K562 (cell line): ENCODE measurements around the gene HNRNPA3. TPM values are rescaled to one million over a fixed set of nuclear protein-coding genes. Genes with fewer than 3 reads are reported as not detected.

Experiments
- EHMT2 ChIP-seq: fragments of 450-650 bp; IDR thresholded peaks from 2 replicates; pipeline ENCODE4 v1.6.1; 2018; ENCODE audit warnings: antibody characterized with exemption
- ILF3 ChIP-seq: fragments of 450-650 bp; IDR thresholded peaks from 2 replicates; pipeline ENCODE4 v1.6.1; 2018; ENCODE audit warnings: antibody characterized with exemption, mild to moderate bottlenecking, moderate library complexity, borderline replicate concordance
- IRF2 ChIP-seq: sonication (generic); formaldehyde crosslinking; IDR thresholded peaks from 2 replicates; pipeline ENCODE4 v1.8.1; 2022; ENCODE audit warnings: mild to moderate bottlenecking, missing genetic modification reagents
- JUND ChIP-seq, 2 experiments: IDR thresholded peaks; 2 replicates in 1 of 2; 3 replicates in 1 of 2; pipeline ENCODE4 v1.6.1; 2011; ENCODE audit warnings: borderline replicate concordance in 2 of 2, low read depth in 2 of 2, low read length in 2 of 2, improper control_type of control experiment in 1 of 2, missing biosample characterization in 1 of 2, missing genetic modification characterization in 1 of 2, missing genetic modification reagents in 1 of 2
- NCOA1 ChIP-seq: fragments of 450-650 bp; IDR thresholded peaks from 2 replicates; pipeline ENCODE4 v1.6.1; 2016; ENCODE audit warnings: low read depth
- NFE2L1 ChIP-seq: fragments of 450-650 bp; IDR thresholded peaks from 2 replicates; pipeline ENCODE4 v1.6.1; 2016; ENCODE audit warnings: missing genetic modification characterization, low read depth, mild to moderate bottlenecking, missing compliant biosample characterization, moderate library complexity, borderline replicate concordance
- NFYB ChIP-seq: IDR thresholded peaks from 2 replicates; pipeline ENCODE4 v1.6.1; 2011; ENCODE audit warnings: mild to moderate bottlenecking, moderate library complexity; ENCODE audit not compliant: insufficient read length; ENCODE audit errors: extremely low read depth
- NR2F6 ChIP-seq: fragments of 450-650 bp; formaldehyde crosslinking; IDR thresholded peaks from 2 replicates; pipeline ENCODE4 v1.4.0; 2020; ENCODE audit warnings: mild to moderate bottlenecking
- PCBP2 ChIP-seq: fragments of 200-400 bp; formaldehyde crosslinking; IDR thresholded peaks from 2 replicates; pipeline ENCODE4 v1.6.1; 2018; ENCODE audit warnings: low read length, low read depth, mild to moderate bottlenecking, moderate library complexity; ENCODE audit not compliant: poor library complexity, severe bottlenecking
- PHF8 ChIP-seq: fragments of 200-600 bp; sonication (generic); IDR thresholded peaks from 2 replicates; pipeline ENCODE4 v1.6.1; 2012; ENCODE audit warnings: mixed run types, mild to moderate bottlenecking, inconsistent platforms, low read length, moderate library complexity, borderline replicate concordance
- PTTG1 ChIP-seq: fragments of 450-650 bp; IDR thresholded peaks from 2 replicates; pipeline ENCODE4 v1.6.1; 2016; ENCODE audit warnings: low read depth, mild to moderate bottlenecking, missing genetic modification characterization, missing compliant biosample characterization
- SIX5 ChIP-seq, 2 experiments: IDR thresholded peaks; 2 replicates each; pipeline ENCODE4 v1.6.1; 2011; ENCODE audit warnings: low read length in 2 of 2, borderline replicate concordance in 1 of 2, low read depth in 1 of 2, mild to moderate bottlenecking in 1 of 2, moderate library complexity in 1 of 2; ENCODE audit not compliant: insufficient read depth in 1 of 2
- USF1 ChIP-seq: sonication (generic); formaldehyde crosslinking; IDR thresholded peaks from 2 replicates; pipeline ENCODE4 v1.9.0; 2022; ENCODE audit warnings: mild to moderate bottlenecking, missing genetic modification reagents
- ZNF511 ChIP-seq: sonication (generic); formaldehyde crosslinking; IDR thresholded peaks from 2 replicates; pipeline ENCODE4 v1.8.0; 2022; ENCODE audit warnings: mild to moderate bottlenecking, missing genetic modification reagents
- ZNF764 ChIP-seq: fragments of 250-450 bp; sonication (Bioruptor Pico); IDR thresholded peaks from 2 replicates; pipeline ENCODE4 v1.4.0; 2020; ENCODE audit warnings: low read depth, mild to moderate bottlenecking, moderate library complexity
- ZNF830 ChIP-seq: fragments of 250-450 bp; sonication (Bioruptor Pico); IDR thresholded peaks from 2 replicates; pipeline ENCODE4 v1.5.0; 2021; ENCODE audit warnings: mild to moderate bottlenecking
- polyA plus RNA-seq, 8 experiments: library from polyadenylated mRNA; depleted of rRNA in 4 of 8; stranded (reverse) in 5 of 8; unstranded in 3 of 8; fragments of >200 nt; fragmentation: Nextera tagmentation in 2 of 8; fragmentation: Illumina TruSeq in 1 of 8; extraction: Ambion mirVana in 2 of 8; extraction: Trizol in 1 of 8; gene quantifications; 2 replicates each; pipeline versions ENCODE4 v1.2.1 to v1.2.3, GENCODE V29; 2011 to 2014; ENCODE audit warnings: inconsistent platforms in 1 of 8, missing spikeins in 1 of 8
- total RNA-seq, 7 experiments: library from RNA; depleted of rRNA in 6 of 7; stranded (reverse); fragments of >200 nt in 6 of 7; fragmentation: Illumina TruSeq in 2 of 7; extraction: Trizol in 2 of 7; gene quantifications; 2 replicates each; pipeline versions ENCODE4 v1.2.1 to v1.2.3, GENCODE V29; 2011 to 2021; ENCODE audit warnings: low replicate concordance in 1 of 7
- TF ChIP-seq, protein P1 (sequence below): sonication (generic); formaldehyde crosslinking; IDR thresholded peaks from 2 replicates; pipeline ENCODE4 v1.8.0; 2022; ENCODE audit warnings: mild to moderate bottlenecking, low read depth, missing genetic modification reagents
- TF ChIP-seq, protein P2 (sequence below): fragments of 250-450 bp; sonication (Bioruptor Pico); IDR thresholded peaks from 2 replicates; pipeline ENCODE4 v1.5.0; 2020; ENCODE audit warnings: mild to moderate bottlenecking
- TF ChIP-seq, protein P3 (sequence below): fragments of 450-650 bp; formaldehyde crosslinking; IDR thresholded peaks from 2 replicates; pipeline ENCODE4 v1.4.0; 2022; ENCODE audit warnings: mild to moderate bottlenecking, moderate library complexity
- TF ChIP-seq, protein P4 (sequence below): sonication (generic); formaldehyde crosslinking; IDR thresholded peaks from 2 replicates; pipeline ENCODE4 v1.8.0; 2022; ENCODE audit warnings: missing genetic modification reagents, mild to moderate bottlenecking, moderate library complexity, borderline replicate concordance

The HNRNPA3 gene
- total and polyA plus RNA-seq, 9 of the 15 experiments (the other 6 are each of a cell fraction or from before 2014, with no cell fraction given) = 72.8 to 428 (median 192) TPM

DNA sequence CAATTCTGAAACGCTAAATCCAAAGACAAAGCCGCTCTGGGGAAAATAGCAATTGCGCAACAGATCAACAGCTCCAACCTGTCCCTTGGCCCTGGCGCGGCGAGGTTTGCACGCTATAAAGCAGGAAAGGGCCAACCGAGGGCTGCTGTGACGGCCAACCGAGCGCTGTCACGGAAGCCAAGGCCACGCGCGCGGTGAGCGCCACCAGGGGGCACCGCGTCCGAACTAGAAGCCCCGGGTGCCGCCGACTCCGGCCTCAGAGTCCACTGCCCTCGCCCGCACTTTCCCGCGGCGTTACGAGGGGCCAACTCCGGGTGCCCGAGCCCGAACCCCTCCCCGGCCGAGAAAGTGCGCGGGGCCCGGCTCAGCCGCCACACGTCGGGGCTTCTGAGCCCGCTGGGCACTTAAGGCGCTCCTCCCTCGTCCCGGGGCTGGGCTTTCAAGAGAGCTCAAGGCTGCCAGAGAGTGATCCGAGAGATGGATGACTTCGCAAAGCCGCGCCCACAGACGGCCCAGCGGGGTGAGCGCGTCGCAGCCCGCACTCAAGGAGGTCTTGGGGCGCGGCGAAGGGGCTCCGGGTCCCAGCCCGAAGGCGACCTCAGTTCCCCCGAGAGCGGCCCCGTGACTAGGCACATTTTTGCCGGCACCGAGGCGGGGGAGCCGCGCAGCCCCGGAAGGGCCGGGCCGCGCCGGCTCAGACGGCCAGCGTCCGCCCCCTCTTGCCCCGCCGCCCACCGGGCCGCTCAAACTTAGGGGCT lies 51.0 kb downstream of the HNRNPA3 start (continued):
- TF ChIP-seq ILF3 (peak; percentile 67; the same call in 1 of the 2 replicates), IRF2 (CRISPR knock-in tag) (peak; percentile 75; the same call in 1 of the 2 replicates), NFYB (no peak), PTTG1 (tag) (no peak), JUND (IDR thresholded peaks at IDR 0.05; ENCODE audit: borderline replicate concordance, low read depth, low read length) (peak; percentile 84), JUND (tag; IDR thresholded peaks at IDR 0.05; ENCODE audit: borderline replicate concordance, low read depth, low read length) (peak; percentile 76; the same call in 2 of the 3 replicates), PCBP2 (peak; percentile 50), USF1 (CRISPR knock-in tag) (peak; percentile 48; the same call in 1 of the 2 replicates), NR2F6 (CRISPR knock-in tag) (no peak), ZNF511 (CRISPR knock-in tag) (peak; percentile 91), NFE2L1 (tag) (no peak; the same call in 1 of the 2 replicates), ZNF764 (0 out of 2 replicates have a peak, but pooled peaks have one; percentile 77), ZNF830 (CRISPR knock-in tag) (peak; percentile 94), SIX5 (IDR thresholded peaks at IDR 0.05; ENCODE audit: borderline replicate concordance in 1 of 2, insufficient read depth in 1 of 2, low read depth in 1 of 2, low read length in 2 of 2) (no peak; a peak in 1 of 4 replicates), EHMT2 (peak; percentile 27; the same call in 1 of the 2 replicates), NCOA1 (0 out of 2 replicates have a peak, but pooled peaks have one; percentile 49), PHF8 (no peak; the same call in 1 of the 2 replicates)
- TF ChIP-seq, protein P1, sequence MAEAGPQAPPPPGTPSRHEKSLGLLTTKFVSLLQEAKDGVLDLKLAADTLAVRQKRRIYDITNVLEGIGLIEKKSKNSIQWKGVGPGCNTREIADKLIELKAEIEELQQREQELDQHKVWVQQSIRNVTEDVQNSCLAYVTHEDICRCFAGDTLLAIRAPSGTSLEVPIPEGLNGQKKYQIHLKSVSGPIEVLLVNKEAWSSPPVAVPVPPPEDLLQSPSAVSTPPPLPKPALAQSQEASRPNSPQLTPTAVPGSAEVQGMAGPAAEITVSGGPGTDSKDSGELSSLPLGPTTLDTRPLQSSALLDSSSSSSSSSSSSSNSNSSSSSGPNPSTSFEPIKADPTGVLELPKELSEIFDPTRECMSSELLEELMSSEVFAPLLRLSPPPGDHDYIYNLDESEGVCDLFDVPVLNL = peak; percentile 79
- TF ChIP-seq, protein P2, sequence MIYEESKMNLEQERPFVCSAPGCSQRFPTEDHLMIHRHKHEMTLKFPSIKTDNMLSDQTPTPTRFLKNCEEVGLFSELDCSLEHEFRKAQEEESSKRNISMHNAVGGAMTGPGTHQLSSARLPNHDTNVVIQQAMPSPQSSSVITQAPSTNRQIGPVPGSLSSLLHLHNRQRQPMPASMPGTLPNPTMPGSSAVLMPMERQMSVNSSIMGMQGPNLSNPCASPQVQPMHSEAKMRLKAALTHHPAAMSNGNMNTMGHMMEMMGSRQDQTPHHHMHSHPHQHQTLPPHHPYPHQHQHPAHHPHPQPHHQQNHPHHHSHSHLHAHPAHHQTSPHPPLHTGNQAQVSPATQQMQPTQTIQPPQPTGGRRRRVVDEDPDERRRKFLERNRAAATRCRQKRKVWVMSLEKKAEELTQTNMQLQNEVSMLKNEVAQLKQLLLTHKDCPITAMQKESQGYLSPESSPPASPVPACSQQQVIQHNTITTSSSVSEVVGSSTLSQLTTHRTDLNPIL (CRISPR knock-in tag) = no peak
- TF ChIP-seq, protein P3, sequence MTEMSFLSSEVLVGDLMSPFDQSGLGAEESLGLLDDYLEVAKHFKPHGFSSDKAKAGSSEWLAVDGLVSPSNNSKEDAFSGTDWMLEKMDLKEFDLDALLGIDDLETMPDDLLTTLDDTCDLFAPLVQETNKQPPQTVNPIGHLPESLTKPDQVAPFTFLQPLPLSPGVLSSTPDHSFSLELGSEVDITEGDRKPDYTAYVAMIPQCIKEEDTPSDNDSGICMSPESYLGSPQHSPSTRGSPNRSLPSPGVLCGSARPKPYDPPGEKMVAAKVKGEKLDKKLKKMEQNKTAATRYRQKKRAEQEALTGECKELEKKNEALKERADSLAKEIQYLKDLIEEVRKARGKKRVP = peak; percentile 75
- TF ChIP-seq, protein P4, sequence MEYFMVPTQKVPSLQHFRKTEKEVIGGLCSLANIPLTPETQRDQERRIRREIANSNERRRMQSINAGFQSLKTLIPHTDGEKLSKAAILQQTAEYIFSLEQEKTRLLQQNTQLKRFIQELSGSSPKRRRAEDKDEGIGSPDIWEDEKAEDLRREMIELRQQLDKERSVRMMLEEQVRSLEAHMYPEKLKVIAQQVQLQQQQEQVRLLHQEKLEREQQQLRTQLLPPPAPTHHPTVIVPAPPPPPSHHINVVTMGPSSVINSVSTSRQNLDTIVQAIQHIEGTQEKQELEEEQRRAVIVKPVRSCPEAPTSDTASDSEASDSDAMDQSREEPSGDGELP (CRISPR knock-in tag) = peak; percentile 94
